ENCODE results near the gene SPC25.

The SPC25 gene

GRCh38 chr2:168821992-168822391 lies 68.2 kb downstream of the SPC25 start:
- no peak overlapping the region for H3K4me3 ChIP-seq (ENCODE audit: low read depth in 1 of 2, low read length in 2 of 2)
- H3K27ac ChIP-seq (ENCODE audit: low read depth, low read length): no peak overlapping the region
- H3K9me3 ChIP-seq (ENCODE audit: control insufficient read depth in 1 of 2, low read length in 2 of 2): no peaks in the 10 kb centered on the region
- H3K9ac ChIP-seq (ENCODE audit: low read depth in 1 of 2, low read length in 2 of 2): no peak overlapping the region
- H3K4me1 ChIP-seq (ENCODE audit: control insufficient read depth in 1 of 2, insufficient read depth in 2 of 2, low read length in 2 of 2): no peaks in the 10 kb centered on the region
- no peaks in the 10 kb centered on the region for H3K27me3 ChIP-seq (ENCODE audit: control insufficient read depth in 1 of 2, insufficient read depth in 2 of 2, low read length in 2 of 2)
- peaks cover 6 to 10% of the 10 kb centered on the region in 2 donors for H3K36me3 ChIP-seq (ENCODE audit: control insufficient read depth in 1 of 2, insufficient read depth in 2 of 2, low read length in 2 of 2)

GRCh38 chr2:168821577-168821976 lies 68.7 kb downstream of the SPC25 start:
- no peak overlapping the region for H3K27ac ChIP-seq (ENCODE audit: low read depth, low read length)
- H3K36me3 ChIP-seq (ENCODE audit: control insufficient read depth in 1 of 2, insufficient read depth in 2 of 2, low read length in 2 of 2): peaks cover 6 to 9% of the 10 kb centered on the region in 2 donors
- H3K9me3 ChIP-seq (ENCODE audit: control insufficient read depth in 1 of 2, low read length in 2 of 2): no peaks in the 10 kb centered on the region
- H3K4me3 ChIP-seq (ENCODE audit: low read depth in 1 of 2, low read length in 2 of 2): no peak overlapping the region
- H3K27me3 ChIP-seq (ENCODE audit: control insufficient read depth in 1 of 2, insufficient read depth in 2 of 2, low read length in 2 of 2): no peaks in the 10 kb centered on the region
- no peaks in the 10 kb centered on the region for H3K4me1 ChIP-seq (ENCODE audit: control insufficient read depth in 1 of 2, insufficient read depth in 2 of 2, low read length in 2 of 2)
- H3K9ac ChIP-seq (ENCODE audit: low read depth in 1 of 2, low read length in 2 of 2): no peak overlapping the region
